Fibroblast of villous mesenchyme (primary cell): ENCODE data around the gene CFAP299. TPM values are rescaled to one million over a fixed set of nuclear protein-coding genes. Genes with fewer than 3 reads are reported as not detected.
A peak's percentile ranks its signal among the peaks of the same experiment; 100 is the strongest.

Experiments
- DNase-seq: peaks from one replicate; pipeline ENCODE4 v3.0.0-alpha.2; 2010; ENCODE audit warnings: low read depth
- H3K4me3 ChIP-seq: 2 replicates; pipeline ENCODE4 v1.5.1; 2011; ENCODE audit warnings: low read depth, mild to moderate bottlenecking, low read length
- CTCF ChIP-seq: IDR thresholded peaks from 2 replicates; pipeline ENCODE4 v1.5.1; 2012; ENCODE audit warnings: low read depth, mild to moderate bottlenecking, low read length; ENCODE audit not compliant: insufficient read depth
- total RNA-seq: library from RNA; depleted of rRNA; stranded (reverse); fragments of >200 nt; gene quantifications from 2 replicates; pipeline ENCODE4 v1.2.3, GENCODE V29; 2012

The CFAP299 gene
- total RNA-seq, 1 donor = 2.6 TPM

GRCh38 chr4:80463509-80463908 is 128.0 kb downstream of the CFAP299 start:
- no peak for DNase-seq
- no peak overlapping the region for H3K4me3 ChIP-seq
- TF ChIP-seq CTCF = no peak

GRCh38 chr4:80465238-80465637 is 129.7 kb downstream of the CFAP299 start:
- no peak for DNase-seq
- TF ChIP-seq CTCF = no peak
- H3K4me3 ChIP-seq = no peak overlapping the region

GRCh38 chr4:80465736-80466135 is 130.2 kb downstream of the CFAP299 start:
- no peak overlapping the region for H3K4me3 ChIP-seq
- DNase-seq = peak; percentile 42
- TF ChIP-seq CTCF = no peak

GRCh38 chr4:80466618-80467017 is 131.1 kb downstream of the CFAP299 start:
- no peak for DNase-seq
- no peak for TF ChIP-seq CTCF
- H3K4me3 ChIP-seq = no peak overlapping the region

GRCh38 chr4:80471756-80472155 is 136.2 kb downstream of the CFAP299 start:
- DNase-seq = no peak
- TF ChIP-seq CTCF = no peak

GRCh38 chr4:80475236-80475635 is 139.7 kb downstream of the CFAP299 start:
- no peak for DNase-seq
- H3K4me3 ChIP-seq = no peak overlapping the region
- no peak for TF ChIP-seq CTCF

More at GRCh38 chr4:80471756-80472155, 136.2 kb downstream of the CFAP299 start:
- peak overlapping the region; percentile 12 for H3K4me3 ChIP-seq

- no peak overlapping the region for H3K4me3 ChIP-seq
- no peak for TF ChIP-seq CTCF
- DNase-seq = no peak
Observed at GRCh38 chr4:80475798-80476197, 140.3 kb downstream of the CFAP299 start.
